ENCODE results near the gene CHRNA10.
"Not testable (repeated sequence)": the region's sequence is repeated elsewhere in the genome, so short reads cannot be mapped to it uniquely, and the experiment has no call there.

CHRNA10 gene

GRCh38 chr11:3664032-3664630 is 7.1 kb downstream of the CHRNA10 start:
- DNase-seq: no peak

GRCh38 chr11:3662856-3663255 is 8.3 kb downstream of the CHRNA10 start:
- DNase-seq: no peak

- DNase-seq: no peak
Measured at GRCh38 chr11:3660960-3661359, 10.2 kb downstream of the CHRNA10 start.

GRCh38 chr11:3659595-3660515 is 11.3 kb downstream of the CHRNA10 start:
- DNase-seq: no peak

GRCh38 chr11:3658252-3658651 is 12.9 kb downstream of the CHRNA10 start:
- no peak for DNase-seq

- DNase-seq: not testable (repeated sequence)
Measured at GRCh38 chr11:3657331-3657730, 13.9 kb downstream of the CHRNA10 start.

- DNase-seq: no peak
Measured at GRCh38 chr11:3655547-3655946, 15.6 kb downstream of the CHRNA10 start.

GRCh38 chr11:3652514-3652913 is 18.7 kb downstream of the CHRNA10 start:
- not testable (repeated sequence) for DNase-seq

GRCh38 chr11:3649374-3649773 is 21.8 kb downstream of the CHRNA10 start:
- not testable (repeated sequence) for DNase-seq

GRCh38 chr11:3648843-3649242 is 22.3 kb downstream of the CHRNA10 start:
- DNase-seq: not testable (repeated sequence)

GRCh38 chr11:3645552-3645951 is 25.6 kb downstream of the CHRNA10 start:
- DNase-seq: no peak

GRCh38 chr11:3644817-3645235 is 26.4 kb downstream of the CHRNA10 start, which contains the start of gene ART1:
Gene ART1 (plus strand): TSS chr11:3645128. CDS start chr11:3659214, 14,086 bp downstream.
- DNase-seq: no peak

- not testable (repeated sequence) for DNase-seq
Measured at GRCh38 chr11:3643102-3643546, 28.1 kb downstream of the CHRNA10 start.

- DNase-seq: peak; percentile 83
Measured at GRCh38 chr11:3642071-3642951, 28.9 kb downstream of the CHRNA10 start.

- no peak for DNase-seq
Measured at GRCh38 chr11:3641701-3642070, 29.5 kb downstream of the CHRNA10 start, which contains the start of gene ART5. Gene ART5 (minus strand): TSS chr11:3641992. CDS start chr11:3641862, 130 bp downstream.

- DNase-seq: no peak
Measured at GRCh38 chr11:3641191-3641590, 30.0 kb downstream of the CHRNA10 start.

- no peak for DNase-seq
Measured at GRCh38 chr11:3639841-3640240, 31.3 kb downstream of the CHRNA10 start.

GRCh38 chr11:3638513-3638912 is 32.7 kb downstream of the CHRNA10 start:
- DNase-seq: no peak

- no peak for DNase-seq
Measured at GRCh38 chr11:3637201-3637600, 34.0 kb downstream of the CHRNA10 start.

- no peak for DNase-seq
Measured at GRCh38 chr11:3635641-3636375, 35.4 kb downstream of the CHRNA10 start.

- DNase-seq: no peak
Measured at GRCh38 chr11:3632070-3632660, 39.0 kb downstream of the CHRNA10 start.

GRCh38 chr11:3631331-3631730 is 39.9 kb downstream of the CHRNA10 start:
- DNase-seq: no peak
